ENCODE results near the gene HMCN2. TPM values are rescaled to one million over a fixed set of nuclear protein-coding genes. Genes with fewer than 3 reads are reported as not detected.

HMCN2 gene
- total RNA-seq, 1 experiment from 2014 or later = 1.6 TPM

GRCh38 chr9:130284249-130284625 is 18.7 kb downstream of the HMCN2 start:
- CTCF ChIA-PET = interaction anchor here (0.6 kb wide), 1 partner anchor 26 kb away, joined by 3 read pairs; no protein-coding TSS in a partner anchor

GRCh38 chr9:130284690-130285089 is 19.1 kb downstream of the HMCN2 start:
- no peak overlapping the region for H3K4me2 ChIP-seq
- H3K9me3 ChIP-seq (ENCODE audit: insufficient read depth, low read depth) = no peaks in the 10 kb centered on the region
- POLR2A ChIA-PET (ENCODE audit: unreplicated experiment) = no interaction called here
- no peak for DNase-seq
- H3K4me1 ChIP-seq (replicated peaks; ENCODE audit: insufficient read depth) = no peaks in the 10 kb centered on the region
- H3K27me3 ChIP-seq (ENCODE audit: insufficient read depth, low read depth) = peaks cover 64% of the 10 kb centered on the region
- H3K4me3 ChIP-seq = no peak overlapping the region
- intact Hi-C loops (cut with micrococcal nuclease; ENCODE audit: unreplicated experiment) = no loop called here
- no TSS peak for BruUV-seq (replicated peaks)
- H3K27ac ChIP-seq = no peak overlapping the region
- no peaks in the 10 kb centered on the region; the same call in 1 of the 2 replicates for H4K20me1 ChIP-seq (ENCODE audit: insufficient read depth)
- no peaks in the 10 kb centered on the region for H3F3A ChIP-seq (ENCODE audit: insufficient read depth, low read depth)
- CTCF ChIA-PET = interaction anchor here (0.6 kb wide), 1 partner anchor 176 kb away, joined by 20 read pairs; no protein-coding TSS in a partner anchor
- no peak overlapping the region for H2AFZ ChIP-seq
- TF ChIP-seq EZH2 (IDR thresholded peaks at IDR 0.05; ENCODE audit: low read depth) (no peak), CTCF (conservative IDR thresholded peaks at IDR 0.05) (no peak)
- no peaks in the 10 kb centered on the region for H3K36me3 ChIP-seq (ENCODE audit: low read depth)
- no peaks in the 10 kb centered on the region for H3K9me2 ChIP-seq (ENCODE audit: insufficient read depth)
- no peaks in the 10 kb centered on the region for H3K79me2 ChIP-seq (ENCODE audit: low read depth)

More at GRCh38 chr9:130284249-130284625, 18.7 kb downstream of the HMCN2 start:
- Histone ChIP-seq H3K27me3 (ENCODE audit: insufficient read depth, low read depth) (peaks cover 63% of the 10 kb centered on the region), H3K27ac (no peak overlapping the region), H4K20me1 (ENCODE audit: insufficient read depth) (no peaks in the 10 kb centered on the region; the same call in 1 of the 2 replicates), H3F3A (ENCODE audit: insufficient read depth, low read depth) (no peaks in the 10 kb centered on the region), H2AFZ (no peak overlapping the region), H3K4me2 (no peak overlapping the region), H3K36me3 (ENCODE audit: low read depth) (no peaks in the 10 kb centered on the region), H3K4me1 (replicated peaks; ENCODE audit: insufficient read depth) (no peaks in the 10 kb centered on the region), H3K9me2 (ENCODE audit: insufficient read depth) (no peaks in the 10 kb centered on the region), H3K4me3 (no peak overlapping the region), H3K9me3 (ENCODE audit: insufficient read depth, low read depth) (no peaks in the 10 kb centered on the region), H3K79me2 (ENCODE audit: low read depth) (no peaks in the 10 kb centered on the region)
- TF ChIP-seq EZH2 (IDR thresholded peaks at IDR 0.05; ENCODE audit: low read depth) (no peak), CTCF (conservative IDR thresholded peaks at IDR 0.05) (no peak)
- no peak for DNase-seq
- BruUV-seq (replicated peaks) = no TSS peak
- intact Hi-C loops (cut with micrococcal nuclease; ENCODE audit: unreplicated experiment) = no loop called here
- POLR2A ChIA-PET (ENCODE audit: unreplicated experiment) = no interaction called here

- no TSS peak for BruUV-seq (replicated peaks)
- no peak for DNase-seq
- no peak overlapping the region for H3K27ac ChIP-seq
- H3K79me2 ChIP-seq (ENCODE audit: low read depth) = no peaks in the 10 kb centered on the region
- H3K9me3 ChIP-seq (ENCODE audit: insufficient read depth, low read depth) = no peaks in the 10 kb centered on the region
- H3K4me1 ChIP-seq (replicated peaks; ENCODE audit: insufficient read depth) = no peaks in the 10 kb centered on the region
- no peaks in the 10 kb centered on the region; the same call in 1 of the 2 replicates for H4K20me1 ChIP-seq (ENCODE audit: insufficient read depth)
- no peak for TF ChIP-seq EZH2 (IDR thresholded peaks at IDR 0.05; ENCODE audit: low read depth)
- TF ChIP-seq CTCF (conservative IDR thresholded peaks at IDR 0.05) = no peak
- ChIA-PET POLR2A (ENCODE audit: unreplicated experiment) (no interaction called here), CTCF (no interaction called here)
- H3K4me3 ChIP-seq = no peak overlapping the region
- no peaks in the 10 kb centered on the region for H3K9me2 ChIP-seq (ENCODE audit: insufficient read depth)
- no peak overlapping the region for H3K4me2 ChIP-seq
- no peak overlapping the region for H2AFZ ChIP-seq
- peaks cover 68% of the 10 kb centered on the region for H3K27me3 ChIP-seq (ENCODE audit: insufficient read depth, low read depth)
- intact Hi-C loops (cut with micrococcal nuclease; ENCODE audit: unreplicated experiment) = no loop called here
- H3F3A ChIP-seq (ENCODE audit: insufficient read depth, low read depth) = no peaks in the 10 kb centered on the region
- no peaks in the 10 kb centered on the region for H3K36me3 ChIP-seq (ENCODE audit: low read depth)
These were observed 19.7 kb downstream of the HMCN2 start for GRCh38 chr9:130285271-130285670.
